Measurements from ENCODE around the gene ENPP7.

- TF ChIP-seq CTCF (IDR thresholded peaks at IDR 0.05; ENCODE audit: insufficient read depth, low read length, poor library complexity, severe bottlenecking) (no peak), EZH2phosphoT487 (conservative IDR thresholded peaks at IDR 0.05; ENCODE audit: low read length) (no peak)
These were observed at the start of gene ENPP7 for GRCh38 chr17:79730769-79731483.
